Astrocyte (in vitro differentiated cells and primary cell): ENCODE measurements around the gene C14orf119.

Source experiments
- CTCF ChIP-seq: IDR thresholded peaks from 2 replicates; pipeline ENCODE4 v1.5.1; 2011; ENCODE audit warnings: low read depth, mild to moderate bottlenecking, inconsistent platforms, low read length, moderate library complexity; ENCODE audit not compliant: insufficient read depth
- EZH2 ChIP-seq: IDR thresholded peaks from 2 replicates; pipeline ENCODE4 v1.6.1; 2012; ENCODE audit warnings: mild to moderate bottlenecking, low read length, inconsistent platforms; ENCODE audit not compliant: insufficient read depth

- TF ChIP-seq CTCF (no peak), EZH2 (no peak)
Observed at GRCh38 chr14:23047034-23047634, 48.2 kb upstream of the C14orf119 start.
